HL-60/S4 treated with phorbol 12-myristate 13-acetate at 8.2 ng/mL for 4 days and 3 days (cell line): ENCODE results near the gene SPAG9.
"Not testable (repeated sequence)": the region's sequence is repeated elsewhere in the genome, so short reads cannot be mapped to it uniquely, and the experiment has no call there.

Experiments used
- in situ Hi-C: fragments of 300-500 bp; cut with MboI; formaldehyde crosslinking; loops from 2 replicates; pipeline ENCODE4 v1.15.0; 2022; ENCODE audit warnings: low sequenced_read_pairs

SPAG9 gene

DNA sequence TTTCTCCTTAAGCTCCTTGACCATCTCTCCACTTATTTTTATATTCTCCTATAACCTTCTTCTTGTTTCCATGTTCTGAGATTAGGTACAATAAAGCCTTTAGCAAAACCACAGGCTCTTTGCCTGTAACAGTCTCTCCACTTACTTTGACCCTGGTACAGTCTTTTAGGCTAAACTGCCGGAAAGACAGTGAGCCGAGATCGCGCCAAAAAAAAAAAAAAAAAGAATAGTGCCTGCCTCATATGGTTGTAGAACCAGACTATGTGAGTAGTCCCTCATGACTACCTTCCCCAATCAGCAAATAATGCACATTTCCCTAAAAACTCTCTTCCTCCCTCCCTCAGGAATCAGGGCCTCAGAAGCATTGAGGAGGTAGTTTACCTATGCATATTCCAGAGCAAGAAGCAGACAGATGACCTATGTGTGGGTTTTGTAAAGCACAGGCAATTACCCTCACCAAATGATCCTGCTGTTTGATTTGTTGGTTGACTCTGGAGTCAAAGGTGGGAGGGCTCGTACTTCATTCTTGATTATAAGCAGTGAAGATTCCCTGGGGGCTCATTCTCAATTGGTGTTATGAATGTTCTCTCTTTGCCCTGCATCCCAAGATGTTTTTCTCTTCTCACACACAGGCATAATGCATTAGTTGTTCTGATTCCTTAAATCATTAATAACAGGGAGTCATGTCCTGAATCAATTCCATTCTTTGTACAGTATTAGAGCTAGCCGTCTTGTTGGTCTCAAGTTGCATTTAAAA, 23.8 kb upstream of the SPAG9 start:
- in situ Hi-C loops: no loop called here

DNA sequence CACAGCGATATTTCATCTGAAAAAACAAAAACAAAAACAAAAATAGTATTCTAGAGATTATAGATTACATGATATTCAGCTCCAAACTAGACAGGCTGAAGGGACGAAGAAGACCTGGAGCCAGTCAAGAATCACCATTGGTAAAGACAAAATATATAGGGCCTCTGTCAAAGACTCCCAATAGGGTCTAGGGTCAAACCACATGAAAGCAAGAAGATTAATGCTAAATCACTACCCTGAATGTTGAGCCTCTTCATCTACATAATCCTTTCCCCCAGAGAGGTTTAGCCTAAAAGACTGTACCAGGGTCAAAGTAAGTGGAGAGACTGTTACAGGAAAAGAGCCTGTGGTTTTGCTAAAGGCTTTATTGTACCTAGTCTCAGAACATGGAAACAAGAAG, 21.9 kb upstream of the SPAG9 start:
- in situ Hi-C loops: no loop called here

DNA sequence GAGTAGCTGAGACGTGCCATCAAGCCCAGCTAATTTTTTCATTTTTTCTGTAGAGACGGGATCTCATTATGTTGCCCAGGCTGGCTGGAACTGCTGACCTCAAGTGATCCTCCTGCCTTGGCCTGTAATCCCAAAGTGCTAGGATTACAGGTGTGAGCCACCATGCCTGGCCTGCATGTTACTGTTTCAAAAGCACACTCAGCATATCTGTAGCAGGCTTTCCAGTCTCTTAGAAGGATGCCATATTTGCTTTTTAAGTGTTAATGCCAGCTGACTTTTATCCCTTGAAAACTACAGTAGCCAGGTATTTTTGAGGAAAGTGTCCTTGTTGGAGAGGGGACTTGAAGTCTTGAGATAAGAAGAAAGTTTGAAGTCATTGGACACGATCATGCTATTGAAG, 15.3 kb upstream of the SPAG9 start:
- in situ Hi-C loops: no loop called here

DNA sequence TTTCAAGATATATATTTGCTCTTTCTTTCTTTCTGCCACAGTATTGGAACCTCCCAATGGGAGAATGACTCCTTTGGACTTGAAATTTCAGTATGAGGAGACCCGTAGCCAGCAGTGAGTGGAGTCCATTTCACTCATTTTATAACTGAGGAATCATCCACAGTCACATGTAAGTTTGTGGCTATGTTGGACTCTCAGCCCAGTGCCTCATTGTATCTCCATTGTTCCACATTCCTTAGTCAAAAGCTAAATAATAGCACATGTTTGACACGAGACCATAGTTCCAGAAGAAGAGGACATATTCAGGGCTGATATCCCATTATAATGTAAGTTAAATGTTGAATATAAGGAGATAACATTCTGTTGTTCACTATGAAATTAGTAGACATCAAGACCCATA, 12.7 kb upstream of the SPAG9 start:
- in situ Hi-C loops: no loop called here

DNA sequence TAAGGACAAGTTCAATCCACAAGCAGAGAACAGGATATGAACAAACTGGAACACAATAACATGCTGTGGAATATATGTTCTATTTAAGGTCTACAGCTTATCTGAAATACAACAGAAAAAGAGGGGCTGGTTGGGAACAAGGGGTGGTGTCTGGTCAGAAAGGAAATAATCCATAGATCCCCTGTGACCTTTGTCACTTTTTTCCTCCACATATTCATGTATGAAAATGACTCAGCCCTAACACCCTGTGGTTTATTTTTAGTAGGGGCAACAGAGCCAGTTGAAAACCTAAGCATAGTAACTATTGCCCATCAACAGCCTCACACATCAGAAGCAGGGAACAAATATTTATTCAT, 12.3 kb upstream of the SPAG9 start:
- in situ Hi-C loops: no loop called here

DNA sequence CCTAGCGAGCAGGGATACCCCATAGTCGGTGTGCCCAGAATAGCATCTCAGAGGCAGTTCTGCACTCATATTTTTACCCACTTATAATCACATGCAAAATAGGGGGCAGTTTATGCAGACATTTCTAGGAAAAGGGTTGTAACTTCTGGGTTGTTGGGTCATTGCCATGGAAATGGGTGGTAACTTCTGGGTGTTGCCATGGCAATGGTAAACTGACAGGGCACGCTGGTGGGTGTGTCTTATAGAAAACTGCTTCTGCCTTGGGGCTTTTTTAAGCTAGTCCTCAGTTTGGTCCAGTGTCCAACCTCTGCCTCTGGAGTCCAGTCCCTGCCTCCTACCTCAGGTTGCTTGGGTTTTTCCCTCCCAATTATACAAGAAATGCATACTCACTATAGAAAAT, 7.4 kb upstream of the SPAG9 start:
- in situ Hi-C loops: no loop called here

DNA sequence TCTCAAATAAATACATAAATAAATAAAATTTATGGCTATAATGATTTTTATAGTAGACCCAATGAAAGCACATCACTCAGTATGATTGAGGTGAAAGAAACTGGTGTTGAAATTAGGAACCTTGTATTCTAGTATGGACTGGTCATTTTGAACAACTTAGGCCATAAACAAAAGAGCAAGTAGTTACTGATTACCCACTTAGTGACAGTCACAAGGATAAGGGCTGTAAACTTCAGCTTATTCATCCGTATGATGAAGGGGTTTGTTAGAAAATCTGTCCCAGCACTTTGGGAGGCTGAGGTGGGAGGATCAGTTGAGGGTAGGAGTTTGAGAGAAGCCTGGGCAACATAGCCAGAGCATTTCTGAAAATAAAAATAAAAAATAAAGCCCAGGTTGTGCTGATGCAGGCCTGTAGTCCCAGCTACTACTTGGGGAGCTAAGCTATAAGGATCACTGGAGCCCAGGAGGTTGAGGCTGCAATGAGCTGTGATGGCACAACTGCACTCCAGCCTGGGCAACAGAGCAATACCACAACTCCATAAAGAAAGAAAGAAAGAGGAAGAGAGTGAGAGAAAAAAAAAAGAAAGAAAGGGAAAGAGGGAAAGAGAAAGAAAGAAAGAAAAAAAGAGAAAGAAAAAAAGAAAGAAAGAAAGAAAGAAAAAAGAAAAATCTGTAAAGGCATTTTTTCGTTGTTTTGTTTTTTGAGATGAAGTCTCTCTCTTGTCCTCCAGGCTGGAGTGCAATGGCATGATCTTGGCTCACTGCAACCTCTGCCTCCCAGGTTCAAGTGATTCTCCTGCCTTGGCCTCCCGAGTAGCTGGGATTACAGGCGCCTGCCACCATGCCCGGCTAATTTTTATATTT, 4.2 kb upstream of the SPAG9 start:
- in situ Hi-C loops: no loop called here

DNA sequence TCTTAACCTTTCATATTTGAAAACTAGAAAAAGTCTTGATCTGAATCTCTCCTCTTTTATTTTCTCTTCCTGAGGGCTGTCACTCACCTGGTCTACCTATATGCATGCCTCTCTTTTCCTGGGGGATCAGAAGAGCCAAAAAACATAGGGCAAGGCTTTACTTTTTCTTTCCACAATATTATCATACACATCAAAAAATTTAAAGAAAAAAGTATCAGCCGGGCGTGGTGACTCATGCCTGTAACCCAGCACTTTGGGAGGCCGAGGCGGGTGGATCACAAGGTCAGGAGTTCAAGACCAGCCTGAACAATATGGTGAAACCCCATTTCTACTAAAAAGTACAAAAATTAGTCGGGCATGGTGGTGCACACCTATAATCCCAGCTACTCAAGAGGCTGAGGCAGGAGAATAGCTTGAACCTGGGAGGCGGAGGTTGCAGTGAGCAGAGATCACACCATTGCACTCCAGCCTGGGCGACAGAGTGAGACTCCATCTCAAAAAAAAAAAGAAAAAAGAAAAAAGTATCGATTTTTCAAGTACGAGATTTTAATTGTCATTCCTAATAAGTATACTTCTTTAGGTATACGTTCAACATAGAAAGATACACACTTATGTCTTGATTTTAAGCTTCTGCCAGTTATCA, 1.9 kb upstream of the SPAG9 start:
- in situ Hi-C loops: not testable (repeated sequence)

DNA sequence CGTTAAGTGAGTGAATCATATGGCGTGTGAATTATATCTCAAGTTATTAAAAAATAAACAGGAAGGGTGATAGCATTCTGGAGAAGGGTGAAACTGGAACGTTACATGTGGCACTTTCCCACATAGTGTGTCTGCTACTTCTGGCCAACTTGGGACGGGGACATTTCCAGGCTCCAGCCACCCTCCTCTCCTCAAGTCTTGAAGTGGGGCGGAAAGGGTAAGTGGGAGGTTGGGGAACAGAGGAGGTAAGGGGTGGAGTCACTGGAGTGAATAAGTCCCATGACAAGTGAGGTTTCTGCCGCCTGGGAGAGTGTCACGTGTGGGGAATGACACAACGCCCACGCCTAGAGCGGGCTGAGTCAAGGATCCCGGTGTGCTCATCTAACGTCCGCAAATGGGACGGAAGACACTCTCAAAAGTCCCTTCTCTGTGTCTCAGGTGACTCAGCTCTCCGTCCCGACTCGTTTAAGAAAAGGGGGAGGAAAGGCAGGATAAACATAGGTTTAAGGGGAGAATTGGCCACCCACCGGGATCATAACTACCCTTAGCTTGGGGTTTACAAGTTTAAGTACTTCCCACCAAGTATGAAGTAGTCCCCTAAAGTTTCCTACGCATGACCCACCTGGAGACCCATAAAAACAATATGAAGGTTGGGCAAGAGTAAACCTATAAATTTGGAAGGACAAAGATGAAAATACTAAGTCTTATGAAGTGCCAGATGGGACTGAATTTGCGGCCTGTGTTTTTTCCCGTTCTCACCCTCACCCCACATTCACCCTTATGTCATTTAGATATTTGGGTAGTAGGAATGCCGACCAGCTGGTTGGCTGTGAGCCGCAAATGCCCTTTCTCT, 1.2 kb upstream of the SPAG9 start:
- in situ Hi-C loops: no loop called here

DNA sequence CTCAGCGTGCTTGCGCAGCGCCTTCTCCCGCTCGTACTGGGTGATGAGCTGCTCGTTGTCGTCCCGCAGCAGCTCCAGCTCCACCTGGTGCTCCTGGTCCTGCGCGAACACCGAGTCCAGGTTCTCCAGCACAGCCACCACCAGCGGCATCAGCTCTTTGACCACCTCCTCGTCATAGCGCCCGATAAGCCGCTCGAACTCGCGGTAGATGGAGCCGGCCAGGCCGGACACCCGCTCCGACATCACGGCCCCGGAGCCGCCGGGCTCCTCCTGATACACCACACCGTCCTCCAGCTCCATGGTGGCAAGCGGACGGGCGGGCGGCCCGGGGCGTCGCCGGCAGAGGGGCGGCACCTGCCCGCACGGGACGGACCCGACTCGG, 320 bp downstream of the SPAG9 start:
- in situ Hi-C loops: no loop called here

DNA sequence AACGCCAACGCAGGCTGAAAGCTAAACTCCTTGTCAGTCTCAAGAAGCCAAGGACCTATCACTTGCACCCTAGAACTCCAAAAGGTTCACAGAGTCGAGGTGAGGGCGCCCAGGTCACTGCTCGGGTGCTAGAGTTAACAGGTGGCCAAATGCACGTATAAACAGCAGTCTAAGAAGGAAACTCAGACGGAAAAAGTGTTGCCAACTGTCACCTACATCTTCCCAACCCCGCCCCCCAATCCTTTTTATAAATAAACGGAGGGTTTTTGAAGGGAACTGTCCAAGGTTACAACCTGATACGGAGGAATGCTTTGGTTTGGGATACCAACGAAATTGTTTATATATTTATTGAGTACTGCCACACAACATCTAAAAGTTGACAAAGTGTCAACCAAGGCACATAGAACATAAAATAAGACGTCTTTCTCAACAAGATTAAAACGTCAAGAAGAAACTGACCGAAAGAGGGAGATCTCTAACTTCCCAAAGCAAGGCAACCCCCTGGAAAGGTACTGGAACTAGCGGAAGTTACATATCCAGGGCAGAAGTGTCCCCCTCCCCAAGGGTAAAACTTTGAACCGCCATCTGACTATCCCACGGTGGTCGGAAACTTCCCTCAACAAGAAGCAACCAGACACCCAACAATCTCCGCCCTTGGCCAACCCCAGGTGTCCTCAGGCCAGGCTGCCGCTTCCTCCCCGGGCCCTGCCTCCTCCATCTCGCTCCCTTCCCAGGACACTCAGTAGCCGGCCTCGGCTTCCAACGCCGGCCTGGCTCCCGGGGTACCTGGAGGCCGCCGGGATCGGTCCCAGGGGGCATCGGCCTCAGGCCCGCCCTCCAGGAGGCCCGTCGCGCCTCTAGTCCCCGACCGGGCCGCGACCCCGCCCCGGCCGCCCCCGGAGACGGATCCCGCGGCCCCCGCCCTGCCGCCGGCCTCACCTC, 982 bp downstream of the SPAG9 start:
- in situ Hi-C loops: no loop called here

DNA sequence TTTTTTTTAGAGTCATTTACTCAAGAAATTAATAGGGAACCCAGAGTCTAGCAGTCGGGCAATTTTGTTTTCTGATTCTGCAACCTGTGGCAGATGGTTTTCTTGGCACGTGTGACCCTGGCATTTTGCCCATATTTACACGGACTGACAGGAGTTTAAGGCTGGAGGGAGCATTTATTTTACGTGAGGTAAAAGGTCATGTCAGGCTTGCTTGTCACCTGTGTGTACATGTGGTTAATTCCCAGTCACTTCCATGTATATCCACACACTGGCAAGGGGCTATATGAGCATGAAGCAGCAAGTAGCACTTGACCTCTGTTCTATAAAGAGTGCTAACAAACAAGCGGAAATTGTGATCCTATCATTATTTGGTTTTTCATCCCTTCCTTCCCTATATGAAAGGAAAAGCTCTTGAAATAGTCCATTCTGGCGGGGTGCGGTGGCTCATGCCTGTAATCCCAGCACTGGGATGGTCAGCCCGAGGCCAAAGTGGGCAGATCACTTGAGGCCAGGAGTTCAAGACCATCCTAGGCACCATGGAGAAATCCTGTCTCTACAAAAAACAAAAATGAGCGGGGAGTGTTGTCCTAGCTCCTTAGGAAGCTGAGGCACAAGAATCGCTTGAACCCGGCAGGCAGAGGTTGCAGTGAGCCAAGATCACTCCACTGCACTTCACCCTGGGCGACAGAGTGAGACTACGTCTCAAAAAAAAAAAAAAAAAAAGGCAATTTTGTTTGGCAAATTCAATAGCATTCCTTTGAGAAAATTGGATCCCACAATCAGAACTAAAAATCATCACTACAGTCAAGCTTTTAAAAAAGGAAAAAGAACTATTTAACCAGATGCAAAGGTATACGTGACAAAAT, 2.1 kb downstream of the SPAG9 start:
- in situ Hi-C loops: no loop called here

DNA sequence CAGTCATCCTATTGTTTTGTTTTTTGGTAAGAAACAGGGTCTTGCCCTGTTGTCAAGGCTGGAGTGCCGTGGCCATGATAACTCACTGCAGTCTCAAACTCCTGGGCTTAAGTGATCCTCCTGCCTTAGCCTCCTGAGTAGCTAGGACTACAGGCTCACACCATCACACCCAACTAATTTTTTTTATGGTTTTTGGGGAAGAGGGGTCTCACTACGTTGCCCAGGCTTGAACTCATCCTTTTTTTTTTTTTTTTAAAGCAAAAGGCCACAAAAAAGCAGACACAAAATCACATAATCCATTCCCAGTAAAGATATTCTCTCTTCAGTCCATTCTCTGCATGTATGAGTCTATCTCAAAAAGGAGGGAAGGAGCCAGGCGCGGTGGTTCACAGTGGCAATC, 5.5 kb downstream of the SPAG9 start:
- in situ Hi-C loops: no loop called here

DNA sequence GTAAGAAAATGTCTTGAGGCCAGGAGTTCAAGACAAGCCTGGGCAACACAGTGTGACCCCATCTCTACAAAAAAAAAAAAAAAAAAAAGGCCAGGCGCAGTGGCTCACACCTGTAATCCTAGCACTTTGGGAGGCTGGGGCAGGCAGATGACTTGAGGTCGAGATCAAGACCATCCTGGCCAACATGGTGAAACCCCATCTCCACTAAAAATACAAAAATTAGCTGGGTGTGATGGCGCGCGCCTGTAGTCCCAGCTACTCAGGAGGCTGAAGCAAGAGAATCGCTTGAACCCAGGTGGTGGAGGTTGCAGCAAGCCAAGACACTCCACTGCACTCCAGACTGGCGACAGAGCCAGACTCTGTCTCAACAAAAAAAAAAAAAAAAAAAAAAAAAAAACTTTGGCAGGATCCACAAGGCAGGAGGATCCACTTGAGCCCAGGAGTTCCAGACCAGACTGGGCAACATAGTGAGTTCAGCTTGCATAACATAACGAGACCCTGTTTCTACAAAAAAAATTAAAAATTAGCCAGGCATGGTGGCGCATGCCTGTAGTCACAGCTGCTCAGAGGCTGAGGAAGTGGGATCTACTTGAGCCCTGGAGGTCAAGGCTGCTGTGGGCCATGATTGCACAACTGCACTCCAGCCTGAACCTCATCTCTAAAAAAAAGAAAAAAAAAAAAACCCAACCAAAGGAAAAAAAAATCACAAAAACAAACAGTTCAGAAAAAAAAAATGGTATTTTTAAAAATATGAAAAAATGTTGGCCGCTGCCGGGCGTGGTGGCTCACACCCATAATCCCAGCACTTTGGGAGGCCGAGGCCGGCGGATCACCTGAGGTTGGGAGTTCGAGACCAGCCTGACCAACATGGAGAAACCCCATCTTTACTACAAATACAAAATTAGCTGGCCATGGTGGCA, 8.1 kb downstream of the SPAG9 start:
- in situ Hi-C loops: not testable (repeated sequence)

DNA sequence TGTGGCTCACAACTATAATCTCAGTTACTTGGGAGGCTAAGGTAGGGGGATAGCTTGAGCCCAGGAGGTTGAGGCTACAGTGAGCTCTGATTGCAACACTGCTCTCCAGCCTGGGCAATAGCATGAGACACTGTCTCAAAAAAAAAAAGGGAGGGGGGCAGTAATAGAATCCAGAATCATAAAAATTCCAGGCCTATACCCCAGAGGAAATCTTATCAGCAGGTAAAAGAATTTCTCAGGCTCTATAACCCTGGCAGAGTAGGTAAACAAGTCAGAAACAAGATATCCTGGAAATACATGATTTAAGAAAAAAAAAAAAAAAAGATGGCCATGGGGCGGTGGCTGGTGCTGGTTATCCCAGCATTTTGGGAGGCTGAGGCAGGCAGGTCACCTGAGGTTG, 12.9 kb downstream of the SPAG9 start:
- in situ Hi-C loops: no loop called here

DNA sequence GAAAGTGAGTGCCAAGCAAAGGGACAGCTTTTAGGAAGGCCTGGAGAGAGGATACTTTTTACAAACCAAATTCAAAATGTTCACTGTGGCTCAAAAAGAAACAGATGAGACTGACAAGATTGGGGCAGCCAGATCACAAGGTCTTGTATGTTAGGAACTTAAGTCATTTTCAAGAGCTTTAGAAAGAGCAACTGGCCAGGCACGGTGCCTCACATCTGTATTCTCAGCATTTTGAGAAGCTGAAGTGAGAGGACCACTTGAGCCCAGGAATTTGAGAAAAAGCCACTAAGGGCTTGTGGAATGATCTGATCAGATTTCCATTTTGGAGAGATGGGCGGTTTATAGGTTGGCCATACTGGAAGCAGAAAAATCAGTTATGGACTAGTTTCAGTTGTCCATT, 17.2 kb downstream of the SPAG9 start:
- in situ Hi-C loops: no loop called here

DNA sequence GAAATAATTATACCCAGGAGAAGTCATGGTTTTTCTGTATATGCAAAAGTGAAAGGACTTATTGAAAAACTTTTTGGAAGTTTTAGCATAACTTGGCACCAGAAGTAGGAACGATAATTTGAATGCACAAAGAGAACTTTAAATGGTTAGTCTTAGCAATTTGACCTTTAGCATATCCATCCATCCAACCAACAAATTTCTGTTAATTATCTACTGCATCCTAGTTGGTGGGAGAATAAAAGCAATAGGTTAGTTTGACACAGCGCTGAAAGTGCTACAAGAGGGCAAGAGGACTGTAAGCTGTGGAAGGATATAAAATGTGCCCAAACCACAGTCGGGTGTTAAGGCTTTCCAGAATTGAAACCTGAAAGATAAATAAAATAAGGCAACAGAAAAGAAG, 17.6 kb downstream of the SPAG9 start:
- in situ Hi-C loops: no loop called here
